UCSD-AML1 (cell line): Measurements from ENCODE around the gene EID2.
A peak's percentile ranks its signal among the peaks of the same experiment; 100 is the strongest.

Experiments
- DNase-seq: peaks from one replicate; lab custom pipeline; 2025; ENCODE audit not compliant: unreplicated experiment; lab: John Stamatoyannopoulos, UW

EID2 gene

GRCh38 chr19:39502640-39503417 is 37.1 kb downstream of the EID2 start:
- peak; percentile 89 for DNase-seq

- DNase-seq, result no peak
Observed at GRCh38 chr19:39501340-39501739, 38.6 kb downstream of the EID2 start.

- DNase-seq, result no peak
Observed at GRCh38 chr19:39500543-39500942, 39.4 kb downstream of the EID2 start.

GRCh38 chr19:39499932-39500331 is 40.0 kb downstream of the EID2 start:
- no peak for DNase-seq

GRCh38 chr19:39498798-39499642 is 40.9 kb downstream of the EID2 start, which contains the start of gene DLL3:
TSS of gene DLL3 (plus strand) at chr19:39498947. CDS start at chr19:39498975, 28 bp downstream.
- DNase-seq, result no peak

GRCh38 chr19:39497996-39498797 is 41.8 kb downstream of the EID2 start:
- peak; percentile 61 for DNase-seq

- no peak for DNase-seq
Observed at GRCh38 chr19:39497701-39497995, 42.3 kb downstream of the EID2 start.

- no peak for DNase-seq
Observed at GRCh38 chr19:39496063-39496462, 43.9 kb downstream of the EID2 start.

GRCh38 chr19:39494661-39495060 is 45.3 kb downstream of the EID2 start:
- no peak for DNase-seq

- DNase-seq, result no peak
Observed at GRCh38 chr19:39492788-39493187, 47.2 kb downstream of the EID2 start.

- no peak for DNase-seq
Observed at GRCh38 chr19:39492225-39492624, 47.7 kb downstream of the EID2 start.

- DNase-seq, result no peak
Observed at GRCh38 chr19:39489756-39490155, 50.2 kb downstream of the EID2 start.
